ENCODE data around the gene TRIM29.

Gene TRIM29

GRCh38 chr11:120121336-120121735 is 16.6 kb downstream of the TRIM29 start:
- no peak for DNase-seq

- no peak for DNase-seq
Measured at GRCh38 chr11:120120805-120121335, 17.0 kb downstream of the TRIM29 start.

DNA sequence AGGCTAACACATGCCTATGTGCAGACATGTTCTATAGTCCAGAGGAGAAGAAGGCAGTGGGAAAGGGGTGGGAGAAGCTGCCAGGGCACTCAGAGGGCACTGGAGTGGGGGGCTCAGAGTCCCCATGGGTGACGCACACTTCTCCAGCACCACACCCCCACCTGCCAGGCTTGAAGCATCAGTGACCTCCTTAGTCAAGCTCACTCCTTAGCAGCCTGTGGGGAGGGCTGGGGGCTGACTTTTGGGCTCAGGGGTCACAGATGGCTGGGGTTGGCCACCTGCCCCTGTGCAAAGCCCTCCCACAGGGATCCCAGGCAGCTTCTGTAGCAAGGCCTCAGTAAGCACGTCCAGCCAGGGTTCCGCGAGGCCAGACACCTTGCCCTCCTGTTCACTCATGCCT is 18.8 kb downstream of the TRIM29 start:
- DNase-seq = no peak

GRCh38 chr11:120117991-120118390 is 19.9 kb downstream of the TRIM29 start:
- no peak for DNase-seq

- no peak for DNase-seq
Measured at GRCh38 chr11:120116966-120117365, 20.9 kb downstream of the TRIM29 start.

DNA sequence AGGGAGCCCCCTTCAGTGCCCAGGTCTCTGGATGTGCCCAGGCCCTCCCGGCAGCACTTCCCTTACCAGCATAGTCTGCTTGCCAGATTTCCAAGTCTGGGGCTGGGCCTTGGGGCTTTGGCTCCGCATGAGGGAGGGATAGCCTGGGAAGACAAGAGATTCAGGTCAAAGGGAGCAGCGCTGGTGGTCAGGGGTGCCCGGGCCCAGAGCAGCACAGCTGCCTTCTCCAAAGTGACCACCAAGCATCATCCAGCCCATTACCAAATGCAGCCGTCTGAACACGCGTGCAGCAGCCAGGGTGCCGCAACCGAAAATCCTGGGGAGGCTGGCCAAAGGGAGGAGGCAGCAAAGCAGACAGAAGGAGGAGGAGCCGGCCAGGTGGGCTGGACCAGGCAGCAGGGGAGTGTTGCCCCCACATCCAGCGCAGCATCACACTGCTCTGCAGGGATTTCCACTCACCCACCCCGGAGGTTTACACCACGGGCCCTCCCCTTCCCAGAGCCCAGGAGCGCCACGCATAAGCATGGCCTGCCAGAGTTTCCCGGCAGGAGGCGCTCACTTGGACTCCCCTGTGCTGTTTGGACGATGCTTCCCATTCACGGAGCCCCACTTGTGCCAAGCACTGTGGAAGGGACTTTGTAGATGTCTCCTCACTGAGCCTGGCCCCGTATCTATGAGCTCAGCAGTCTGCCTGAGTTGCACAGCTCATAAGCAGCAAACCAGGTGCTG is 22.5 kb downstream of the TRIM29 start:
- DNase-seq = no peak

GRCh38 chr11:120112174-120112796 is 25.6 kb downstream of the TRIM29 start:
- no peak for DNase-seq

DNA sequence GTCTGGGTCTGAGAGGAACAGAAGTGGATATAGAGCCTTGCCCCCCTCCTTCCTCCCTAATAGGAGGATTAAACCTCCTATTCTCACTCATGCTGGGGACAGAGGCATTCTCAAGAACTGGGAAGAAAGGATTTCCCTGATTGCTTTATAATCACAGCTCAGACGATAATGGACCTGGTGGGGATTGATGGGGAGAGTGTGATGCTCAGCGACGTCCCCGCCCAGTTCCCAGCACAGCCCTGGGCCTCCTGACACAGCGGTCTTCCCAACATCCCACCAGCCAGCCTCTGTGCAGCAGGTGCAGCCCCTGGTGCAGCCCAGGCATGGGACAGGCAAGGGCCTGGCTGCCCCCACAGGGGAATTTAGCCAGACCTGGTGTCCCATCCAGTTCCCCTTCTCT is 28.4 kb downstream of the TRIM29 start:
- no peak for DNase-seq

DNA sequence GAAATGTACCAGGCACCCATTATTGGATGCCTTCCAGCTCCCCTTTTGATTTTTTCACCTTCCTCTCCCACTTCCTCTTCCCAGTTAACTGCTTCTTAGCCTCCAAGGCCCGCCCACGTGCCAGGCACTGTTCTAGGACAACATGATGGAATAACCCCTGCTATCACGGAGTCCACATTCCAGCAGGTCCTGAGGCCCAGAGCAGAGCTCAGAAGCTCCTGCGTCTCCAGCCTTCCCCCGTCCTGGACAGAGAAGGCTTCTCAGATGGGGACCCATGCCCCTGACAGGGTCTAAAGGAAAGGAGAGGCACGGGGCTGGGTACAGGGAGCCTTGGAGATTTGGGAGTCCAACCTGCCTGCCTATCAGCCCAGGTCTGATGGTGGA is 29.1 kb downstream of the TRIM29 start:
- no peak for DNase-seq

DNA sequence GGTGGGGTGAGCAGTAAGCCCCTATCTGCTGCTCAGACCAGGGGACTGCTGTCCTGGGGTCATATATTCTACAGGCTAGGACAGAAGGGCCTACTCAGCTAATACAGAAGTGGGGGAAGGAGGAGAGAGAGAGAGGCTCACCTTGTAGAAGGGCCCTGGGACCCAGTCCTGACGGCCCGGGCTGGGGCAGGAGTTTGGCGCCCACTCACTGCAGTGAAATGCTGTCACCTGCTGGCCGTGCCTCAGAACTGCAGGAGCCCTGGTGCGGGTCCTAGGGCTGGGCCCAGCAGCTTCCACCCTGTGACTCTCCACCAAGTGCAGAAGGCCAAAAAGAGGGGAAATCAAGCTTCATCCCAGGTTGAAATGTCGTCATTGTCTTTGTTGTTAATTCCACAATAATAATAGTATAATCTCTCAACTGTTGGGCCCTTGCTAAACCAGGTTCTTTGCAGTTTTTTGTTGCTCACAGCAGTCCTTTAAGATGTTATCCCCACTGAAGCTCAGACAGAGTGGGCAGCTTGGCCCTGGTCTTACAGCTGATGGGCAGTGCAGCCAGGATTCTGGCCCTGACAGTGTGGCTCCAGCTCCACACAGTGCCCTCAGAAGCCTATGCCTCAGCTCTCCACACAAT is 29.6 kb downstream of the TRIM29 start:
- DNase-seq = peak; percentile 46

GRCh38 chr11:120107692-120108091 is 30.2 kb downstream of the TRIM29 start:
- DNase-seq = no peak

DNA sequence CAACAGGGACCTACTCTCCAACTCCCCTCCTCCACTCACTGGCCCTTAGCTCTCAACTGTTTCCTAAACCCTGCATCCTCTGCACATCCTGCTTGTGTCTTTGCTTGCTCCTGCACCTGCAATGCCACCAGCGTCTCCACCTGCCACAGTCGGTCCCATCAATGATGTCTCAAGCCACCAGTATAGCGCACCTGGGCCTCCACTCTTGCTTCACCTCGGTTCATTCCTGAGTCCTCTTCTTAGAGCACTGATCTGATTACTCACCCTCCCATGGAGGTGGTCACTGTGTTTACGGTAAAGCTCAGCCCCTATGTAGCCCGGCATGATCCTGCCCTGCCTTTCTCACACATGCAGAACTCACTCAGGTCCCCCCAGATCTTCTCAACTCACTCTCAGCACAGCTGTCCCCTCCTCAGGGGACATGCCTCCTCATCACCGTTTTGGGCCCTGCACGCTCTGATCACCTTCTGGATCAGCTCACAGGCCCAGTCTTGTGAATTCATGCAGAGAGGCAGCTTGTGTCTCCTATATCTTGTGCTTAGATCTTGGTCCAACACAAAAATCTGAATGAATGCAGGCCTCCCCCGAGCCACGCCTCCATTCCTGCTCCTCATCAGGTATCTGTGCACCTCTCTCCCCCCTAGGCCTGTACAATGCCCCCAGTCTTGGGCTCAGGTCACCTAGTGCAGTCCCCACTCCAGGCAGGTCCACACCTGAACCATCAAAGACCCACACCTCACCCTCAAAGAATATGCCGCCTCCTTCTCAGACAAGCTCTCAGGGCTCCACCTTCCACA is 31.4 kb downstream of the TRIM29 start:
- DNase-seq = no peak

- no peak for DNase-seq
Measured at GRCh38 chr11:120105576-120105975, 32.3 kb downstream of the TRIM29 start.

DNA sequence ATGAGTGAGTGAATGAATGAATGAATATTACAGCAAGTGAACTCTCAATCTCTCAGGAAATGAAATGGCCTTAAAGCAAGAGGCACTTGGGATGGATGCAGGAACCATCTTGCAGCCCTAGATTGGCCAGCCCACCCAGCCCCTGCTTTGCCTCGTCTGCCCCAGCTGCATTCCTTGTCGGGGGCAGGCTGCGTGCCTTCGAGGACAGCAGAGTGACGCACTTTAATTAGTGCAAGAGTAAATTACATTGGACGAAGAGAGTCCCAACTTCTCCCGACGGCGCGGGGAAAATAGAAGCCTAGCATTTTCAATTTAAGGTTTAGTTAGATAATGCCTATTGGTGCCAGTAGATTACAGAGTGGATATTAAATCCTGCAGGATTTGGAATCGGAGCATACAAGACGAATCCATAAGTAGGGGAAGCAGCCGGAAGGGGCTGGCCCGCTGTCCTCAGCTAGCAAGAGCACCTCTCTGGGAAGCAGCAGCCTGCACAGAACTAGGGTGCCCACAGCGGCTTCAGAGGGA is 33.8 kb downstream of the TRIM29 start:
- DNase-seq = no peak

GRCh38 chr11:120102864-120103122 is 35.1 kb downstream of the TRIM29 start:
- no peak for DNase-seq

- no peak for DNase-seq
Measured at GRCh38 chr11:120102050-120102863, 35.7 kb downstream of the TRIM29 start.

GRCh38 chr11:120098503-120099020 is 39.4 kb downstream of the TRIM29 start:
- no peak for DNase-seq

- no peak for DNase-seq
Measured at GRCh38 chr11:120097721-120098385, 40.1 kb downstream of the TRIM29 start.

GRCh38 chr11:120096369-120097191 is 41.3 kb downstream of the TRIM29 start:
- DNase-seq = no peak

DNA sequence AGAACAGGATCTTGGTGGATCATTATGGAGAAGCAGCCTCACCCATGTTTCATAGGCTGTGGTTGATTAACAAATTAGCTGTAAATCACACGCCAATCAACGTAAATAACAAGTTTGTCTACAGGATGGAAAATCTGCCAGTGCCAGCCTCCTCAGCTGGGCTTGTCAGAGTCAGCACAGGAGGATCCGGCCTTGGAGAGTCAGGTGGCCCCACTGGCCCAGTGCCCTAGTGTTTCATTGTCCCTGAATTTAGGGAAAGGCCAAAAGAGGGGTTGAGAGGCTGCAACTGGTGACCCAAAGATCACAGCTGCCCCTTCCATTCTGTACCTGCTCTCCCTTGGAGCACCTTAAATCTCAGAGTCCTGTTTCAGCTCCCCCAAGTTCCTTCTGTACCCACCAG is 42.4 kb downstream of the TRIM29 start:
- DNase-seq = no peak

DNA sequence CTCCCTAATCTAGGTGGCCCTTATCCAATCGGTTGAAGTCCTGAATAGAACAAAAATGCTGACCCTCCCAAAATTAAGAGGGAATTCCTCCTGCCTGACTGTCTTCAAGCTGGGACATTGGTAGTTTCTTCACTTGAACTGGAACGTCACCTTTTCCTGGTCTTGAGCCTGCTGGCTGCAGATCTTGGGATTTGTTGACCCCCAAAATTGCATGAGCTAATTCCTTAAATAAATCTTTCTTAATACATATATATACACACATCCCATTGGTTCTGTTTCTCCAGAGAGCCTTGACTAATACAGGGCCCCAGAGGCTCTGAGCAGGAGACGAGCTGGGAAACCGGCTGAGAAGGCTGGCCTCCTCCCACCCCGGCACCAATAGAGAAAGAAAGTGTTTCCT is 46.2 kb downstream of the TRIM29 start:
- no peak for DNase-seq
